Nephron (organoid): ENCODE results near the gene DDX10.
A peak's percentile ranks its signal among the peaks of the same experiment; 100 is the strongest.
"Not testable (repeated sequence)": the region's sequence is repeated elsewhere in the genome, so short reads cannot be mapped to it uniquely, and the experiment has no call there.

Experiments
- H3K27ac Mint-ChIP-seq, 3 experiments: 2 replicates each; pipeline ENCODE4 v1.8.0; 2020; ENCODE audit warnings: mixed read lengths in 3 of 3, mild to moderate bottlenecking in 2 of 3, moderate library complexity in 1 of 3
- H3K27me3 Mint-ChIP-seq: 2 replicates; pipeline ENCODE4 v1.8.0; 2021; ENCODE audit warnings: low read depth, mild to moderate bottlenecking, moderate library complexity, mixed read lengths
- H3K36me3 Mint-ChIP-seq: 2 replicates; pipeline ENCODE4 v1.8.0; 2020; ENCODE audit warnings: low read depth, mixed read lengths
- H3K4me1 Mint-ChIP-seq: 2 replicates; pipeline ENCODE4 v1.8.0; 2020; ENCODE audit warnings: mixed read lengths
- H3K4me3 Mint-ChIP-seq, 3 experiments: 2 replicates each; pipeline ENCODE4 v1.8.0; 2020; ENCODE audit warnings: mild to moderate bottlenecking in 3 of 3, mixed read lengths in 3 of 3, moderate library complexity in 2 of 3
- H3K9me3 Mint-ChIP-seq: 2 replicates; pipeline ENCODE4 v1.8.0; 2020; ENCODE audit warnings: mixed read lengths
- TF ChIP-seq, protein P1 (sequence below), 3 experiments: fragments of 200-600 bp; sonication (generic); IDR thresholded peaks; one replicate each; pipeline ENCODE4 v1.5.0; 2021; ENCODE audit warnings: antibody characterized with exemption in 3 of 3; ENCODE audit not compliant: unreplicated experiment in 3 of 3

Gene DDX10

DNA sequence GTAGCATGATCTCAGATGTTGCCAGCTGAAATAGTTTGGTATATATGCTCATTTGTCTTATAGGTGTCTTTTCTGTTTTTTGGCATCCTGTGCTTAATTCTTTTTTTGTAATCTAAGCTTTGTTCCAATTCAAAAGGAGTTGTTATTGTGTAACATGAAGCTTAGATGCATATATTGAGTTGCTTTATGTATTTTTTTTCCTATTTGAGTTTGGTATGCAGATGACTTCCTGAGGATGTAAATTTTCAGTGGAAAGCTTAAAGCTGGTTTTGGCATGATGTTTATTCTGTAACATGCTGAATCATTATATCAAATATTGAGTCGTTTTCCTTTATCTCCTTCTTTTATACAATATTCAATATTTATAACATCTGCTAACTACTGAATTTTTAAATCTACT, 69.4 kb downstream of the DDX10 start:
- Mint-ChIP-seq H3K9me3 (no peaks in the 10 kb centered on the region), H3K36me3 (peaks cover 20% of the 10 kb centered on the region), H3K4me3 (no peak overlapping the region), H3K4me1 (peaks cover 17% of the 10 kb centered on the region), H3K27me3 (no peaks in the 10 kb centered on the region), H3K27ac (peak overlapping the region in 2 of 3 experiments; percentile 15 to 36)
- TF ChIP-seq, protein P1, sequence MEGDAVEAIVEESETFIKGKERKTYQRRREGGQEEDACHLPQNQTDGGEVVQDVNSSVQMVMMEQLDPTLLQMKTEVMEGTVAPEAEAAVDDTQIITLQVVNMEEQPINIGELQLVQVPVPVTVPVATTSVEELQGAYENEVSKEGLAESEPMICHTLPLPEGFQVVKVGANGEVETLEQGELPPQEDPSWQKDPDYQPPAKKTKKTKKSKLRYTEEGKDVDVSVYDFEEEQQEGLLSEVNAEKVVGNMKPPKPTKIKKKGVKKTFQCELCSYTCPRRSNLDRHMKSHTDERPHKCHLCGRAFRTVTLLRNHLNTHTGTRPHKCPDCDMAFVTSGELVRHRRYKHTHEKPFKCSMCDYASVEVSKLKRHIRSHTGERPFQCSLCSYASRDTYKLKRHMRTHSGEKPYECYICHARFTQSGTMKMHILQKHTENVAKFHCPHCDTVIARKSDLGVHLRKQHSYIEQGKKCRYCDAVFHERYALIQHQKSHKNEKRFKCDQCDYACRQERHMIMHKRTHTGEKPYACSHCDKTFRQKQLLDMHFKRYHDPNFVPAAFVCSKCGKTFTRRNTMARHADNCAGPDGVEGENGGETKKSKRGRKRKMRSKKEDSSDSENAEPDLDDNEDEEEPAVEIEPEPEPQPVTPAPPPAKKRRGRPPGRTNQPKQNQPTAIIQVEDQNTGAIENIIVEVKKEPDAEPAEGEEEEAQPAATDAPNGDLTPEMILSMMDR (IDR thresholded peaks at IDR 0.05; ENCODE audit: unreplicated experiment in 3 of 3), result no peak

DNA sequence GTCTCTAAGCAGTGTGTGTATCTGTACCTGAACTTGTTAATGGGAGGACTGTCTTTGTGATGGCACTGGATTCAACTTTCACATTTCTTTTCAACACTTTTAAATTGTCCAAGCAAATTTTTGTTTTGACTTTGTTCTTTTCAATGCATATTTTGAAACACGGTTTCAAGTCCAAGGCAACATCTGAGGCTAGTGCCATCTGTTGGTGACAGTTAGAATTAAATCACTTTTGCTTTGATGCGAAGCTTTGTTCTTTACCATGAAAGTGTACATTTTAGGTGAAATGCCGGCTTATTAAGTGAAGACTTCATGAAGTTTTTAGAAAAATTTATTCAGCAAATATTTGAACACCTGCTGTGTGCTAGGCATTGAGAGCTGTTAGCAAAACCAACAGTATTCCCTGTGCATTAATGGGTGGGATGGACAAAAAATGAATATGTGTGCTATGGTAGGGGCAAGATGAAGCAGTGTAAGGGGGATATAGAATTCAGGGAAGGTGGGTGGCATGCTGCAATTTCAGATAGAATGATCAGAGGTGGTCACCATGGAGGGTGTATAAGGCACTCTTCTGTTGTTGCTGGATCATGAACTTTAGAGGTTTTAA, 70.2 kb downstream of the DDX10 start:
- peaks cover 17% of the 10 kb centered on the region for H3K4me1 Mint-ChIP-seq
- TF ChIP-seq, protein P1 (IDR thresholded peaks at IDR 0.05; ENCODE audit: unreplicated experiment in 3 of 3), result peak; percentile 30 to 48 (median 32)
- peaks cover 27% of the 10 kb centered on the region for H3K36me3 Mint-ChIP-seq
- peaks cover 4% of the 10 kb centered on the region for H3K9me3 Mint-ChIP-seq
- no peak overlapping the region for H3K4me3 Mint-ChIP-seq
- H3K27ac Mint-ChIP-seq, result no peak overlapping the region
- no peaks in the 10 kb centered on the region for H3K27me3 Mint-ChIP-seq

DNA sequence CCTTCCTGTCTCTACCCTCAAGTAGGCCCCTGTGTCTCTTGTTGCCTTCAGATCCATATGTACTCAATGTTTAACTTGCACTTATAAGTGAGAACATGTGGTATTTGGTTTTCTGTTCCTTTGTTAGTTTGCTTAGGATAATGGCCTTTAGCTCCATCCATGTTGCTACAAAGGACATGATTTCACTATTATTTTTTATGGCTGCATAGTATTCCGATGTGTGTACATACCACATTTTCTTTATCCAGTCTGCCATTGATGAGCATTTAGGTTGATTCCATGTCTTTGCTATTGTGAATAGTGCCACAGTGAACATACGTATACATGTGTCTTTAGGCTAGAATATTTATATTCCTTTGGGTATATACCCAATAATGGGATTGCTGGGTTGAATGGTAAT, 75.3 kb downstream of the DDX10 start:
- not testable (repeated sequence) for H3K27ac Mint-ChIP-seq, H3K4me3 Mint-ChIP-seq, H3K4me1 Mint-ChIP-seq, H3K27me3 Mint-ChIP-seq
- peaks cover 23% of the 10 kb centered on the region for H3K9me3 Mint-ChIP-seq
- H3K36me3 Mint-ChIP-seq, result peaks cover 46% of the 10 kb centered on the region

DNA sequence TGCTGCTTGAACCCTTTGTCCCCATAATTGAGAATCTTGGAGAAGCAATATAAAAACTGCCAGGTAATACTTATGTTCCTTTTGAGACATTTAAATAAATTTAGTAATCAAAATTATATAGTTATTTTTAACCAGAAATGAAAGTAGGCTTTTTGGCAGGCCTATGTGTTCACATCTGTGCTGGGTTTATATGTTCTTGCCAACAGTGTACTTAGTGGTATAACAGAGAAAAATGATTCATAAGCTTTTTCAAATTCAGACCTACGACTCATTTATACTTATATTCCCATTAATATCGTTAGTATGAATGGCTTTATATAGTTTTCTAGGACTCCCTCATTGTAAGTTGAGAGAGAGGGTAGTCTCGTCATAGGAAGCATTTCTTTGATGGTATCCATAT, 79.0 kb downstream of the DDX10 start:
- Mint-ChIP-seq H3K4me1 (no peaks in the 10 kb centered on the region), H3K27me3 (no peaks in the 10 kb centered on the region), H3K27ac (no peak overlapping the region), H3K4me3 (no peak overlapping the region), H3K36me3 (peaks cover 34% of the 10 kb centered on the region), H3K9me3 (peaks cover 23% of the 10 kb centered on the region)
- TF ChIP-seq, protein P1 (IDR thresholded peaks at IDR 0.05; ENCODE audit: unreplicated experiment in 3 of 3), result no peak

- H3K27me3 Mint-ChIP-seq, result no peaks in the 10 kb centered on the region
- no peak overlapping the region for H3K4me3 Mint-ChIP-seq
- H3K4me1 Mint-ChIP-seq, result peaks cover under 1% of the 10 kb centered on the region
- H3K9me3 Mint-ChIP-seq, result no peaks in the 10 kb centered on the region
- H3K36me3 Mint-ChIP-seq, result no peaks in the 10 kb centered on the region
- TF ChIP-seq, protein P1 (IDR thresholded peaks at IDR 0.05; ENCODE audit: unreplicated experiment in 3 of 3), result no peak
- H3K27ac Mint-ChIP-seq, result no peak overlapping the region
These were observed 84.1 kb downstream of the DDX10 start for GRCh38 chr11:108748968-108749367.

DNA sequence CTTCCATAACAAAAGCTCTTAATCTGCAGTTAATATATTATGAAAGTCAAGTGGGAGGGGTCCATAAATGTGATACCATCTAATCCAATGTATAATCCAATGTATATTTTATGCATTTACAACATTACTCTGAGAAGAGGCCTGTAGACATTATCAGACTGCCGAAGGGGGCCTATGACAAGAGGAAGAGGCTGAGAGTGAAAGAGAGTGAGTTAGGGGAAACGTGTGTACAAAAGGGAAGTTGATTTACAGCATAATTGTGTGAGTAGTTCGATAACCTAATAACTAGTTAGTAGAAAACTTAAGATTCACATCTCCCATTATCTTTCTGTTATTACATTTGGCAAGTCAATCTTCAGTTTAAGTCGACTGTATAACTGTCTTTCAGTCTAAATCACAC, 86.6 kb downstream of the DDX10 start:
- Mint-ChIP-seq H3K4me1 (peaks cover 23% of the 10 kb centered on the region), H3K9me3 (no peaks in the 10 kb centered on the region), H3K36me3 (no peaks in the 10 kb centered on the region), H3K27me3 (no peaks in the 10 kb centered on the region), H3K27ac (no peak overlapping the region), H3K4me3 (no peak overlapping the region)
- TF ChIP-seq, protein P1 (IDR thresholded peaks at IDR 0.05; ENCODE audit: unreplicated experiment in 3 of 3), result no peak
